GM19397 (cell line): Measurements from ENCODE around the gene SLC35F3.
"Not testable (repeated sequence)": the region's sequence is repeated elsewhere in the genome, so short reads cannot be mapped to it uniquely, and the experiment has no call there.

Experiments used
- ATAC-seq: cut with Tn5 transposase; IDR thresholded peaks from one replicate; pipeline ENCODE4 v1.9.1; 2021; ENCODE audit warnings: mild to moderate bottlenecking, moderate library complexity; ENCODE audit not compliant: unreplicated experiment

SLC35F3 gene

GRCh38 chr1:233904633-233905415 is at the start of gene SLC35F3:
Gene SLC35F3, plus strand, starts transcription at chr1:233904676.
- ATAC-seq = no peak

- no peak for ATAC-seq
Observed at GRCh38 chr1:233859446-233859845, 45.0 kb upstream of the SLC35F3 start.

GRCh38 chr1:233863901-233864545 is 40.5 kb upstream of the SLC35F3 start:
- no peak for ATAC-seq

- ATAC-seq = no peak
Observed at GRCh38 chr1:233864578-233864977, 39.9 kb upstream of the SLC35F3 start.

- no peak for ATAC-seq
Observed at GRCh38 chr1:233865216-233865615, 39.3 kb upstream of the SLC35F3 start.

GRCh38 chr1:233865902-233866301 is 38.6 kb upstream of the SLC35F3 start:
- no peak for ATAC-seq

- ATAC-seq = no peak
Observed at GRCh38 chr1:233867028-233867427, 37.4 kb upstream of the SLC35F3 start.

GRCh38 chr1:233868461-233868860 is 36.0 kb upstream of the SLC35F3 start:
- ATAC-seq = no peak

GRCh38 chr1:233869680-233870079 is 34.8 kb upstream of the SLC35F3 start:
- ATAC-seq = no peak

- no peak for ATAC-seq
Observed at GRCh38 chr1:233873666-233874065, 30.8 kb upstream of the SLC35F3 start.

GRCh38 chr1:233879841-233880240 is 24.6 kb upstream of the SLC35F3 start:
- no peak for ATAC-seq

- ATAC-seq = no peak
Observed at GRCh38 chr1:233883671-233884070, 20.8 kb upstream of the SLC35F3 start.

GRCh38 chr1:233884461-233885151 is 19.9 kb upstream of the SLC35F3 start:
- ATAC-seq = no peak

- ATAC-seq = no peak
Observed at GRCh38 chr1:233885196-233885920, 19.1 kb upstream of the SLC35F3 start.

- ATAC-seq = not testable (repeated sequence)
Observed at GRCh38 chr1:233891151-233891550, 13.3 kb upstream of the SLC35F3 start.

GRCh38 chr1:233897325-233898162 is 6.9 kb upstream of the SLC35F3 start:
- ATAC-seq = peak; percentile 84

GRCh38 chr1:233901495-233901894 is 3.0 kb upstream of the SLC35F3 start:
- no peak for ATAC-seq

GRCh38 chr1:233905416-233906051 is 1.1 kb downstream of the SLC35F3 start:
- no peak for ATAC-seq

- no peak for ATAC-seq
Observed at GRCh38 chr1:233907151-233907550, 2.7 kb downstream of the SLC35F3 start.

GRCh38 chr1:233908092-233908491 is 3.6 kb downstream of the SLC35F3 start:
- ATAC-seq = no peak
